ENCODE data around the gene SDHB.

- TF ChIP-seq CTCF (IDR thresholded peaks at IDR 0.05) (no peak), POLR2AphosphoS5 (IDR thresholded peaks at IDR 0.05; ENCODE audit: low read depth, low read length) (no peak), EP300 (IDR thresholded peaks at IDR 0.05; ENCODE audit: borderline replicate concordance in 1 of 2, low read depth in 1 of 2, low read length in 1 of 2) (no peak), TAF1 (IDR thresholded peaks at IDR 0.05; ENCODE audit: borderline replicate concordance, low read depth, low read length) (no peak), USF1 (IDR thresholded peaks at IDR 0.05; ENCODE audit: borderline replicate concordance, low read depth) (no peak), GABPA (IDR thresholded peaks at IDR 0.05; ENCODE audit: low read depth) (no peak), REST (IDR thresholded peaks at IDR 0.05; ENCODE audit: low read depth, low read length) (no peak)
Measured at GRCh38 chr1:17070163-17070525, 16.3 kb upstream of the SDHB start.
